ENCODE results near the gene OMG. TPM values are rescaled to one million over a fixed set of nuclear protein-coding genes. Genes with fewer than 3 reads are reported as not detected.

OMG gene
- total RNA-seq, 2 experiments from 2014 or later: 0.11 to 0.18 TPM

GRCh38 chr17:31251105-31251969, 45.7 kb downstream of the OMG start:
- no peak overlapping the region for H3K4me3 Mint-ChIP-seq
- peaks cover 4% of the 10 kb centered on the region for H3K4me1 Mint-ChIP-seq (ENCODE audit: low read depth)
- ATAC-seq: no peak
- intact Hi-C loops (cut with micrococcal nuclease): no loop called here
- ChIA-PET POLR2A (interaction anchor here (0.6 kb wide), 1 partner anchor 346 kb away, joined by 3 read pairs; no protein-coding TSS in a partner anchor), CTCF (interaction anchor here (2.2 kb wide), 1 partner anchor 14 kb away, joined by 13 read pairs; no protein-coding TSS in a partner anchor)
- H3K27me3 Mint-ChIP-seq: no peaks in the 10 kb centered on the region
- no peaks in the 10 kb centered on the region for H3K9me3 Mint-ChIP-seq
- H3K36me3 Mint-ChIP-seq (ENCODE audit: low read depth): no peaks in the 10 kb centered on the region
- TF ChIP-seq CTCF (IDR thresholded peaks at IDR 0.05): no peak
- DNase-seq: no peak
- no peak overlapping the region for H3K27ac Mint-ChIP-seq

- intact Hi-C loops (cut with micrococcal nuclease): no loop called here
- no peak for ATAC-seq
- Mint-ChIP-seq H3K9me3 (no peaks in the 10 kb centered on the region), H3K27ac (no peak overlapping the region), H3K36me3 (ENCODE audit: low read depth) (no peaks in the 10 kb centered on the region), H3K4me1 (ENCODE audit: low read depth) (peaks cover 4% of the 10 kb centered on the region), H3K27me3 (no peaks in the 10 kb centered on the region), H3K4me3 (no peak overlapping the region)
- TF ChIP-seq CTCF (IDR thresholded peaks at IDR 0.05): no peak
- POLR2A ChIA-PET: no interaction called here
- DNase-seq: no peak
- CTCF ChIA-PET: interaction anchor here (0.6 kb wide), 1 partner anchor 9 kb away, joined by 3 read pairs; no protein-coding TSS in a partner anchor
Measured at GRCh38 chr17:31250229-31250628, 46.8 kb downstream of the OMG start.

- ChIA-PET POLR2A (no interaction called here), CTCF (interaction anchor here (0.6 kb wide), 1 partner anchor 8 kb away, joined by 3 read pairs; no protein-coding TSS in a partner anchor)
- DNase-seq: no peak
- no peaks in the 10 kb centered on the region for H3K9me3 Mint-ChIP-seq
- no peaks in the 10 kb centered on the region for H3K36me3 Mint-ChIP-seq (ENCODE audit: low read depth)
- no peak overlapping the region for H3K27ac Mint-ChIP-seq
- ATAC-seq: no peak
- no peaks in the 10 kb centered on the region for H3K27me3 Mint-ChIP-seq
- peaks cover 4% of the 10 kb centered on the region for H3K4me1 Mint-ChIP-seq (ENCODE audit: low read depth)
- H3K4me3 Mint-ChIP-seq: no peak overlapping the region
- intact Hi-C loops (cut with micrococcal nuclease): no loop called here
- no peak for TF ChIP-seq CTCF (IDR thresholded peaks at IDR 0.05)
Measured at GRCh38 chr17:31249835-31250141, 47.3 kb downstream of the OMG start.

GRCh38 chr17:31248986-31249834, 47.8 kb downstream of the OMG start:
- no peak overlapping the region for H3K4me3 Mint-ChIP-seq
- TF ChIP-seq CTCF (IDR thresholded peaks at IDR 0.05): no peak
- H3K9me3 Mint-ChIP-seq: no peaks in the 10 kb centered on the region
- peaks cover 4% of the 10 kb centered on the region for H3K4me1 Mint-ChIP-seq (ENCODE audit: low read depth)
- no peaks in the 10 kb centered on the region for H3K36me3 Mint-ChIP-seq (ENCODE audit: low read depth)
- POLR2A ChIA-PET: no interaction called here
- ATAC-seq (no peak), DNase-seq (no peak)
- CTCF ChIA-PET: no interaction called here
- H3K27ac Mint-ChIP-seq: no peak overlapping the region
- no peaks in the 10 kb centered on the region for H3K27me3 Mint-ChIP-seq
- intact Hi-C loops (cut with micrococcal nuclease): no loop called here

Other genes starting within 250 kb of the OMG start
- gene NF1, start 202.3 kb downstream of the OMG start, total RNA-seq: 10 to 100 TPM; 19.4 to 20.1 TPM
- 10 to 100 TPM; 15.0 to 16.4 TPM for gene EVI2B, start 16.8 kb upstream of the OMG start, total RNA-seq
- gene EVI2A, start 24.4 kb upstream of the OMG start, total RNA-seq: 10 to 100 TPM; 31.7 to 37.0 TPM
- gene RAB11FIP4, start 94.4 kb upstream of the OMG start, total RNA-seq: 10 to 100 TPM; 38.2 to 39.1 TPM